ENCODE data around the gene RALGDS.

The RALGDS gene

GRCh38 chr9:133151041-133151440, 30.0 kb upstream of the RALGDS start:
- no peak for DNase-seq

GRCh38 chr9:133149130-133150015, 28.3 kb upstream of the RALGDS start:
- peak; percentile 91 for DNase-seq

- no peak for DNase-seq
Observed at GRCh38 chr9:133148199-133149129, 27.4 kb upstream of the RALGDS start.

- peak; percentile 62 for DNase-seq
Observed at GRCh38 chr9:133147412-133148198, 26.6 kb upstream of the RALGDS start.

- no peak for DNase-seq
Observed at GRCh38 chr9:133146746-133147411, 25.8 kb upstream of the RALGDS start.

- DNase-seq, result no peak
Observed at GRCh38 chr9:133144904-133145851, 24.1 kb upstream of the RALGDS start.

- peak; percentile 83 for DNase-seq
Observed at GRCh38 chr9:133144142-133144903, 23.3 kb upstream of the RALGDS start.

- no peak for DNase-seq
Observed at GRCh38 chr9:133143639-133144141, 22.6 kb upstream of the RALGDS start.

GRCh38 chr9:133142684-133143622, 21.9 kb upstream of the RALGDS start:
- DNase-seq, result no peak

- no peak for DNase-seq
Observed at GRCh38 chr9:133141833-133142595, 21.0 kb upstream of the RALGDS start.

- DNase-seq, result no peak
Observed at GRCh38 chr9:133140606-133141005, 19.6 kb upstream of the RALGDS start.

GRCh38 chr9:133140174-133140505, 19.1 kb upstream of the RALGDS start:
- DNase-seq, result no peak

- peak; percentile 36 for DNase-seq
Observed at GRCh38 chr9:133139246-133140173, 18.5 kb upstream of the RALGDS start.

- DNase-seq, result peak; percentile 91
Observed at GRCh38 chr9:133137451-133138231, 16.6 kb upstream of the RALGDS start.

- DNase-seq, result peak; percentile 41
Observed at GRCh38 chr9:133135146-133135745, 14.2 kb upstream of the RALGDS start.

Data from midbrain (tissue), 1 donor.